Activated naive CD8-positive, alpha-beta T cell treated with anti-CD3 and anti-CD28 coated beads, Interleukin-2, amount 50 U/mL, for 24 hours (primary cell): ENCODE results near the gene EIF4ENIF1.
"Not testable (repeated sequence)": the region's sequence is repeated elsewhere in the genome, so short reads cannot be mapped to it uniquely, and the experiment has no call there.

ENCODE experiments used
- ATAC-seq: fragments of 150-1000 bp; cut with Tn5 transposase; one replicate; pipeline ENCODE4 v1.10.0; 2021
- DNase-seq: peaks from one replicate; pipeline ENCODE4 v3.0.0; 2021
- H3K27ac Mint-ChIP-seq: one replicate; pipeline ENCODE4 v1.8.0; 2021; ENCODE audit warnings: mild to moderate bottlenecking, mixed read lengths
- H3K27me3 Mint-ChIP-seq: one replicate; pipeline ENCODE4 v1.8.0; 2021; ENCODE audit warnings: mixed read lengths
- H3K36me3 Mint-ChIP-seq: one replicate; pipeline ENCODE4 v1.8.0; 2021; ENCODE audit warnings: low read depth, mixed read lengths
- H3K4me1 Mint-ChIP-seq: one replicate; pipeline ENCODE4 v1.8.0; 2021; ENCODE audit warnings: mixed read lengths
- H3K4me3 Mint-ChIP-seq: one replicate; pipeline ENCODE4 v1.8.0; 2021; ENCODE audit warnings: mild to moderate bottlenecking, moderate library complexity, mixed read lengths
- H3K9me3 Mint-ChIP-seq: one replicate; pipeline ENCODE4 v1.8.0; 2021; ENCODE audit warnings: mixed read lengths

Gene EIF4ENIF1, protein sequence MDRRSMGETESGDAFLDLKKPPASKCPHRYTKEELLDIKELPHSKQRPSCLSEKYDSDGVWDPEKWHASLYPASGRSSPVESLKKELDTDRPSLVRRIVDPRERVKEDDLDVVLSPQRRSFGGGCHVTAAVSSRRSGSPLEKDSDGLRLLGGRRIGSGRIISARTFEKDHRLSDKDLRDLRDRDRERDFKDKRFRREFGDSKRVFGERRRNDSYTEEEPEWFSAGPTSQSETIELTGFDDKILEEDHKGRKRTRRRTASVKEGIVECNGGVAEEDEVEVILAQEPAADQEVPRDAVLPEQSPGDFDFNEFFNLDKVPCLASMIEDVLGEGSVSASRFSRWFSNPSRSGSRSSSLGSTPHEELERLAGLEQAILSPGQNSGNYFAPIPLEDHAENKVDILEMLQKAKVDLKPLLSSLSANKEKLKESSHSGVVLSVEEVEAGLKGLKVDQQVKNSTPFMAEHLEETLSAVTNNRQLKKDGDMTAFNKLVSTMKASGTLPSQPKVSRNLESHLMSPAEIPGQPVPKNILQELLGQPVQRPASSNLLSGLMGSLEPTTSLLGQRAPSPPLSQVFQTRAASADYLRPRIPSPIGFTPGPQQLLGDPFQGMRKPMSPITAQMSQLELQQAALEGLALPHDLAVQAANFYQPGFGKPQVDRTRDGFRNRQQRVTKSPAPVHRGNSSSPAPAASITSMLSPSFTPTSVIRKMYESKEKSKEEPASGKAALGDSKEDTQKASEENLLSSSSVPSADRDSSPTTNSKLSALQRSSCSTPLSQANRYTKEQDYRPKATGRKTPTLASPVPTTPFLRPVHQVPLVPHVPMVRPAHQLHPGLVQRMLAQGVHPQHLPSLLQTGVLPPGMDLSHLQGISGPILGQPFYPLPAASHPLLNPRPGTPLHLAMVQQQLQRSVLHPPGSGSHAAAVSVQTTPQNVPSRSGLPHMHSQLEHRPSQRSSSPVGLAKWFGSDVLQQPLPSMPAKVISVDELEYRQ

GRCh38 chr22:31489632-31490495 lies at the start of gene EIF4ENIF1:
Gene EIF4ENIF1 (minus strand): TSS chr22:31489842. CDS start chr22:31488718, 1,124 bp downstream.
- DNase-seq, result peak; percentile 81
- Mint-ChIP-seq H3K4me1 (peaks cover 62% of the 10 kb centered on the region), H3K27me3 (no peaks in the 10 kb centered on the region), H3K36me3 (peaks cover 31% of the 10 kb centered on the region), H3K9me3 (no peaks in the 10 kb centered on the region), H3K4me3 (peak within 1 kb of the TSS; percentile 90), H3K27ac (peak within 1 kb of the TSS; percentile 96)
- peak; percentile 69 for ATAC-seq

DNA sequence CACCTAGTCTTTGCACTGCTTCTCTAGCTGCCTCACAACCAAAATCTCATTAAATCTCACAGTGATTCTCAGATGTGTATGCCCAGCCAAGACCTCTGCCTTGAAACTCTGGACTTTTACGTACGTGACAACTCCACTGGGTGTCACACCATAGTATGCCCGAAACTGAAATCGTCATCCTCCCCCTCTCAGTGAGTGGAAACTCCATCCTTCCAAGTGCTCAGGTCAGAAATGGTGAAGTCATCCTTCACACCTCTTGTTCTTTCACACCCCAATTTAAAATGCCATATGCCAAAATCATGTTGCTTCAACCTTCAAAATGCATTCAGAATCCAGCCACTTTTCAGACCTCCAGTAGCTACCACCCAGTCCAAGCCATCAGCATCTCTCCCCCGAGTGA lies 49.2 kb upstream of the EIF4ENIF1 start:
- peak; percentile 54 for DNase-seq
- Mint-ChIP-seq H3K36me3 (peaks cover 50% of the 10 kb centered on the region), H3K4me3 (peak overlapping the region; percentile 66), H3K4me1 (peaks cover 72% of the 10 kb centered on the region), H3K9me3 (no peaks in the 10 kb centered on the region), H3K27me3 (no peaks in the 10 kb centered on the region), H3K27ac (peak overlapping the region; percentile 97)
- ATAC-seq, result peak; percentile 77

DNA sequence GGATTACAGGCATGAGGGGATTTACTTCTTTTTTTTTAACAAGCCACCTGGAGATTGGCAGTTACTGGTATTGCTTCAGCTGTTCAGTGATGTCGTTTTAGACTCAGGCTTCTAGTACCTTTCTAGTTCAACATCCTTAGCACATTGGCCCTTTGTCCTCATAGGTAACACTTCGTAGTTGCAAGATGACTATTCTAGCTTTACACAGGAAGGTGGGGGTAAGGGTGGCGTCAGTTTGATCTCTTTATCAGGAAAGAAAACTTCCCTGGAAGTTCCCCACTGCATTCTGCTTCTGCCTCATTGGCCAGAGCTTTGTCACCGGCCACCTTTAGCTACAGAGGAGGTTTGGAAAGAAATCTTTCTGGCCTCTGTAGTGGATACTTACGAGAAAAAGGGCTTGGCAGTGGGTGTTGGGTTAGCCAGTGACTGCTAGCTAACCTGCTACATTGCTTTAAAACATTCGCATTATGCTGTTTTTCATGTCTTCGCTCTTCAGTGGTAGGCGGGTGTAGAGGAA lies 47.4 kb upstream of the EIF4ENIF1 start:
- peak overlapping the region; percentile 97 for H3K27ac Mint-ChIP-seq
- H3K4me3 Mint-ChIP-seq, result peak overlapping the region; percentile 13
- ATAC-seq (peak; percentile 84), DNase-seq (peak; percentile 57)
- H3K27me3 Mint-ChIP-seq, result no peaks in the 10 kb centered on the region
- H3K4me1 Mint-ChIP-seq, result peaks cover 80% of the 10 kb centered on the region
- peaks cover 63% of the 10 kb centered on the region for H3K36me3 Mint-ChIP-seq
- no peaks in the 10 kb centered on the region for H3K9me3 Mint-ChIP-seq

DNA sequence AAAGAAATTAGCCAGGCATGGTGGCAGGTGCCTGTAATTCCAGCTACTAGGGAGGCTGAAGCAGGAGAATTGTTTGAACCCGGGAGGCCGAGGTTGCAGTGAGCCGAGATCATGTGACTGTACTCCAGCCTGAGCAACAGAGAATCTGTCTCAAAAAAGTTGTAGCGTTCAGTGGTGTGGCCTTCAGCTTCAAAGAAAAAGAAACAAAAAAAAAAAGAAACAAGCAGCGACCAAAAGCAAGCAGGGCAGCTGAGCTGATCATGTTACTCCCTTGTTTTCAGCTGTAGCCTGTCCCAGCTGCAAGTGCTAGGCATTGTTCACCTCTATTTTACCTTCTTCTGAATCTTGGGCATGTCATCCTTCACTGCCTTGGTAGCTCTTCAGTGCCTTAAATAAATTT lies 43.7 kb upstream of the EIF4ENIF1 start:
- peaks cover 80% of the 10 kb centered on the region for H3K4me1 Mint-ChIP-seq
- H3K27ac Mint-ChIP-seq, result peak overlapping the region; percentile 86
- H3K4me3 Mint-ChIP-seq, result no peak overlapping the region
- no peak for ATAC-seq
- peaks cover 67% of the 10 kb centered on the region for H3K36me3 Mint-ChIP-seq
- H3K9me3 Mint-ChIP-seq, result no peaks in the 10 kb centered on the region
- DNase-seq, result no peak
- no peaks in the 10 kb centered on the region for H3K27me3 Mint-ChIP-seq

DNA sequence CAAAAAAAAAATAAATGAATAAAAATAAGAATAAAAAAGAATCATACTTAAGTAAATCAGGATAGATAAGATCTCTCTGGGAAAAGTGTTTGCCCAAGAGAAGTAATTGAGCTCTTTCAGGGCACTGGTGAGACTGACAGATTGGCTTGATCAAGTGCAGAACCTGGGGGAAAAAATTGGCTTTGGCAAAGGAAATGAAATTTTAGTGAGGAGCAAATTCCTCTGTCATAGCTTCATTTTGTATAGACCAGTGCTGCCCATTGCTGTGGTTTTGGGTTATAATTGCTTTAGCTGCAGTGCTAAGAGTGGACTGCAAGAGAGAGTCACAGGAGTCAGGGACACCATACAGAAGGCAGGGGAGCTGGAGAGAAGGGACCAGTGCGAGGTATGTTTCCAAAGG lies 42.4 kb upstream of the EIF4ENIF1 start:
- Mint-ChIP-seq H3K27ac (peak overlapping the region; percentile 86), H3K36me3 (peaks cover 65% of the 10 kb centered on the region), H3K27me3 (no peaks in the 10 kb centered on the region), H3K4me3 (no peak overlapping the region), H3K4me1 (peaks cover 73% of the 10 kb centered on the region), H3K9me3 (no peaks in the 10 kb centered on the region)
- ATAC-seq, result no peak
- no peak for DNase-seq

- DNase-seq, result no peak
- H3K4me1 Mint-ChIP-seq, result peaks cover 73% of the 10 kb centered on the region
- peak overlapping the region; percentile 89 for H3K27ac Mint-ChIP-seq
- no peak for ATAC-seq
- H3K27me3 Mint-ChIP-seq, result no peaks in the 10 kb centered on the region
- H3K36me3 Mint-ChIP-seq, result peaks cover 73% of the 10 kb centered on the region
- no peaks in the 10 kb centered on the region for H3K9me3 Mint-ChIP-seq
- peak overlapping the region; percentile 38 for H3K4me3 Mint-ChIP-seq
Measured at GRCh38 chr22:31530823-31531195, 41.2 kb upstream of the EIF4ENIF1 start.

- Mint-ChIP-seq H3K4me1 (peaks cover 80% of the 10 kb centered on the region), H3K4me3 (peak overlapping the region; percentile 62), H3K27me3 (no peaks in the 10 kb centered on the region), H3K27ac (peak overlapping the region; percentile 97), H3K36me3 (peaks cover 71% of the 10 kb centered on the region), H3K9me3 (no peaks in the 10 kb centered on the region)
- peak; percentile 50 for DNase-seq
- ATAC-seq, result peak; percentile 79
Measured at GRCh38 chr22:31526270-31526669, 36.6 kb upstream of the EIF4ENIF1 start.

DNA sequence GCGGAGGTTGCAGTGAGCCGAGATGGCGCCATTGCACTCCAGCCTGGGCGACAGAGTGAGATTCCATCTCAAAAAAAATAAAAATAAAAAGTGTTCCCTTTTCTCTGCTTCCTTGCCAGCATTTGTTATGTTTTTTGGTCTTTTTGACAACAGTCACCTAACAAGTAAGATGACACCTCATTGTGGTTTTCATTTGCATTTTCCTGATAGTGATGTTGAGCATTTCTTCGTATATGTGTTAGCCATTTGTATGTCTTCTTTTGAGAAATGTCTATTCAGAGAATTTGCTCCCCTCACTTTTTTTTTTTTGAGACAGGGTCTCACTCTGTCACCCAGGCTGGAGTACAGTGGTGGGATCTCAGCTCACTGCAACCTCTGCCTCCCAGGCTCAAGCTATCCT lies 34.5 kb upstream of the EIF4ENIF1 start:
- peaks cover 68% of the 10 kb centered on the region for H3K36me3 Mint-ChIP-seq
- ATAC-seq, H3K27me3 Mint-ChIP-seq, DNase-seq, H3K9me3 Mint-ChIP-seq: not testable (repeated sequence)
- peak overlapping the region; percentile 97 for H3K27ac Mint-ChIP-seq
- peaks cover 81% of the 10 kb centered on the region for H3K4me1 Mint-ChIP-seq
- peak overlapping the region; percentile 62 for H3K4me3 Mint-ChIP-seq

GRCh38 chr22:31520051-31520450 lies 30.4 kb upstream of the EIF4ENIF1 start:
- Mint-ChIP-seq H3K36me3 (peaks cover 71% of the 10 kb centered on the region), H3K27ac (peak overlapping the region; percentile 8), H3K4me3 (peak overlapping the region; percentile 8), H3K4me1 (peaks cover 66% of the 10 kb centered on the region), H3K27me3 (no peaks in the 10 kb centered on the region), H3K9me3 (no peaks in the 10 kb centered on the region)
- DNase-seq, result no peak
- ATAC-seq, result peak; percentile 37

- no peaks in the 10 kb centered on the region for H3K27me3 Mint-ChIP-seq
- DNase-seq (no peak), ATAC-seq (no peak)
- H3K4me1 Mint-ChIP-seq, result peaks cover 48% of the 10 kb centered on the region
- H3K4me3 Mint-ChIP-seq, result no peak overlapping the region
- H3K27ac Mint-ChIP-seq, result no peak overlapping the region
- H3K9me3 Mint-ChIP-seq, result no peaks in the 10 kb centered on the region
- peaks cover 57% of the 10 kb centered on the region for H3K36me3 Mint-ChIP-seq
Measured at GRCh38 chr22:31509061-31509762, 19.6 kb upstream of the EIF4ENIF1 start.

GRCh38 chr22:31508536-31508935 lies 18.9 kb upstream of the EIF4ENIF1 start:
- peaks cover 52% of the 10 kb centered on the region for H3K4me1 Mint-ChIP-seq
- ATAC-seq, result no peak
- peak overlapping the region; percentile 59 for H3K27ac Mint-ChIP-seq
- peaks cover 57% of the 10 kb centered on the region for H3K36me3 Mint-ChIP-seq
- no peaks in the 10 kb centered on the region for H3K27me3 Mint-ChIP-seq
- DNase-seq, result no peak
- H3K9me3 Mint-ChIP-seq, result no peaks in the 10 kb centered on the region
- no peak overlapping the region for H3K4me3 Mint-ChIP-seq

DNA sequence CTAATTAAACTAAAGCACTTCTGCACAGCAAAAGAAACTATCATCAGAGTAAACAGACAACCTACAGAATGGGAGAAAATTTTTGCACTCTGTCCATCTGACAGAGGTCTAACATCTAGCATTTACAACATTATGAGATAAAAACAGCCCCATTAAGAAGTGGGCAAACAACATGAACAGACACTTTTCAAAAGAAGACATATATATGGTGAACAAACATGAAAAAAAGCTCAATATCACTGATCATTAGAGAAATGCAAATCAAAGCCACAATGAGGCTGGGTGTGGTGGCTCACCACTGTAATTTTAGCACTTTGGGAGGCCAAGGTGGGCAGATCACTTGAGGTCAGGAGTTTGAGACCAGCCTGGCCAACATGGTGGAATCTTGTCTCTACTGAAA lies 17.9 kb upstream of the EIF4ENIF1 start:
- Mint-ChIP-seq H3K36me3 (peaks cover 59% of the 10 kb centered on the region), H3K4me1 (peaks cover 62% of the 10 kb centered on the region), H3K27ac (peak overlapping the region; percentile 64)
- not testable (repeated sequence) for ATAC-seq, H3K4me3 Mint-ChIP-seq, H3K9me3 Mint-ChIP-seq, H3K27me3 Mint-ChIP-seq, DNase-seq

- no peak for DNase-seq
- no peaks in the 10 kb centered on the region for H3K9me3 Mint-ChIP-seq
- no peak overlapping the region for H3K4me3 Mint-ChIP-seq
- peak overlapping the region; percentile 49 for H3K27ac Mint-ChIP-seq
- ATAC-seq, result no peak
- no peaks in the 10 kb centered on the region for H3K27me3 Mint-ChIP-seq
- H3K36me3 Mint-ChIP-seq, result peaks cover 62% of the 10 kb centered on the region
- peaks cover 72% of the 10 kb centered on the region for H3K4me1 Mint-ChIP-seq
Measured at GRCh38 chr22:31504282-31504681, 14.6 kb upstream of the EIF4ENIF1 start.
